Measurements from ENCODE around the gene SEMA5B.

SEMA5B gene

GRCh38 chr3:122880173-122880572 lies 147.4 kb downstream of the SEMA5B start:
- Histone ChIP-seq H3K36me3 (ENCODE audit: low read length) (no peaks in the 10 kb centered on the region), H3K9me2 (replicated peaks; ENCODE audit: insufficient read depth, low read length) (no peaks in the 10 kb centered on the region), H3K9ac (ENCODE audit: low read length) (no peak overlapping the region), H3K4me3 (ENCODE audit: insufficient read depth, low read length, poor library complexity, severe bottlenecking) (no peak overlapping the region), H4K20me1 (ENCODE audit: low read depth, low read length) (no peaks in the 10 kb centered on the region), H3K27ac (ENCODE audit: low read depth, low read length) (no peak overlapping the region), H2AFZ (ENCODE audit: low read depth, low read length, severe bottlenecking) (no peak overlapping the region), H3K27me3 (ENCODE audit: low read length) (no peaks in the 10 kb centered on the region), H3F3A (ENCODE audit: insufficient read depth) (no peaks in the 10 kb centered on the region), H3K4me2 (ENCODE audit: low read depth, low read length, poor library complexity, severe bottlenecking) (no peak overlapping the region), H3K79me2 (ENCODE audit: insufficient read depth, low read length) (no peaks in the 10 kb centered on the region), H3K9me3 (ENCODE audit: insufficient read depth, low read length) (no peaks in the 10 kb centered on the region)
- TF ChIP-seq CTCF (IDR thresholded peaks at IDR 0.05; ENCODE audit: insufficient read depth, low read length, poor library complexity, severe bottlenecking) (no peak), EZH2phosphoT487 (conservative IDR thresholded peaks at IDR 0.05; ENCODE audit: low read length) (no peak)

GRCh38 chr3:122875547-122876127 lies 151.9 kb downstream of the SEMA5B start:
- Histone ChIP-seq H3K4me2 (ENCODE audit: low read depth, low read length, poor library complexity, severe bottlenecking) (no peak overlapping the region), H3K9me2 (replicated peaks; ENCODE audit: insufficient read depth, low read length) (no peaks in the 10 kb centered on the region), H3K27ac (ENCODE audit: low read depth, low read length) (no peak overlapping the region), H3K9ac (ENCODE audit: low read length) (no peak overlapping the region), H3F3A (ENCODE audit: insufficient read depth) (no peaks in the 10 kb centered on the region), H3K4me3 (ENCODE audit: insufficient read depth, low read length, poor library complexity, severe bottlenecking) (no peak overlapping the region), H3K27me3 (ENCODE audit: low read length) (no peaks in the 10 kb centered on the region), H2AFZ (ENCODE audit: low read depth, low read length, severe bottlenecking) (no peak overlapping the region), H3K36me3 (ENCODE audit: low read length) (no peaks in the 10 kb centered on the region), H4K20me1 (ENCODE audit: low read depth, low read length) (no peaks in the 10 kb centered on the region), H3K79me2 (ENCODE audit: insufficient read depth, low read length) (no peaks in the 10 kb centered on the region), H3K9me3 (ENCODE audit: insufficient read depth, low read length) (no peaks in the 10 kb centered on the region)
- no peak for TF ChIP-seq EZH2phosphoT487 (conservative IDR thresholded peaks at IDR 0.05; ENCODE audit: low read length)
- TF ChIP-seq CTCF (IDR thresholded peaks at IDR 0.05; ENCODE audit: insufficient read depth, low read length, poor library complexity, severe bottlenecking): no peak

- no peak overlapping the region for H2AFZ ChIP-seq (ENCODE audit: low read depth, low read length, severe bottlenecking)
- H3K27me3 ChIP-seq (ENCODE audit: low read length): no peaks in the 10 kb centered on the region
- H3K36me3 ChIP-seq (ENCODE audit: low read length): no peaks in the 10 kb centered on the region
- H3K79me2 ChIP-seq (ENCODE audit: insufficient read depth, low read length): no peaks in the 10 kb centered on the region
- H3K9ac ChIP-seq (ENCODE audit: low read length): no peak overlapping the region
- TF ChIP-seq EZH2phosphoT487 (conservative IDR thresholded peaks at IDR 0.05; ENCODE audit: low read length): no peak
- TF ChIP-seq CTCF (IDR thresholded peaks at IDR 0.05; ENCODE audit: insufficient read depth, low read length, poor library complexity, severe bottlenecking): no peak
- H4K20me1 ChIP-seq (ENCODE audit: low read depth, low read length): no peaks in the 10 kb centered on the region
- no peak overlapping the region for H3K4me2 ChIP-seq (ENCODE audit: low read depth, low read length, poor library complexity, severe bottlenecking)
- H3K9me2 ChIP-seq (replicated peaks; ENCODE audit: insufficient read depth, low read length): no peaks in the 10 kb centered on the region
- no peaks in the 10 kb centered on the region for H3K9me3 ChIP-seq (ENCODE audit: insufficient read depth, low read length)
- H3K4me3 ChIP-seq (ENCODE audit: insufficient read depth, low read length, poor library complexity, severe bottlenecking): no peak overlapping the region
- no peaks in the 10 kb centered on the region for H3F3A ChIP-seq (ENCODE audit: insufficient read depth)
- H3K27ac ChIP-seq (ENCODE audit: low read depth, low read length): no peak overlapping the region
Observed at GRCh38 chr3:122873741-122874515, 153.6 kb downstream of the SEMA5B start.
